ENCODE measurements around the gene MTREX.

Gene MTREX

GRCh38 chr5:55324815-55325418 lies 17.1 kb downstream of the MTREX start:
- peak; percentile 69 for DNase-seq (ENCODE audit: low spot score)

GRCh38 chr5:55325621-55326020 lies 17.8 kb downstream of the MTREX start:
- no peak for DNase-seq (ENCODE audit: low spot score)

DNA sequence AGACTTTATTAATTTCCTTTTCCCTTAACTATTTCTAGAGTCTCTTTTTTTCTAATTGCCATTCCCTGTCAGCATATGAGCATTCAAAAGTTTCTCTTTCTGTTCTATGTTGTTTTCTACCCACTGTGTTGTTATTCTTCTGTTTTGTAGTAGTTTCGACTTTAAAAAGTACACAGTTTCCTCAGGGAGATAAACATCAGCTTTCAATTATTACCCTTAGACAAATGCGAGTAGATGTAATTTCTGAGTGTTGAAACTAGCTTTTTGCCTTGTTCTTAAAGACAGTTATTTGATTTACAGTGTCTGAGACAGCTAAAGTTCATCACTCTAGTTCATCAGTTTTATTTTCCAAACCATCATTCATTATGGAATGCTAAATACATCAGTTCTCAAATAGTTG lies 19.5 kb downstream of the MTREX start:
- no peak for DNase-seq (ENCODE audit: low spot score)

DNA sequence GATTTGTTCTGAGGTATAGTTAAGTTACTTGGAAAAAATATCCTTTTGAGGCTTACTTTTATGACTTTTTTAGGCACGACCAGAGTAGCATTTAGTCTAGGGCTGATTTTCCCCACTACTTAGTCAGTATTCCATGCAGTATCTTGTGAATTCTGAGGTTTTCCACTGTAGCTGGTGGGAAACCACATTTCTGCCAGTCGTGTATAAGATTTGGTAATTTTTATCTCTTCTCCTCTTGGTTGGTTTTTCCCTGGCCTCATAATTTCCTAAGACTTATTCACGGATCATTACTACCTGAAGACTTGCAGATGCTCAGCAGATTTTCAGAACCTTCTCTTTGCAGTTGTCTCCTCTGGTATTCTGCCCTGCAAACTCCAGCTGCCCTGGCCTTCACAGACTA lies 23.5 kb downstream of the MTREX start:
- DNase-seq (ENCODE audit: low spot score): no peak

DNA sequence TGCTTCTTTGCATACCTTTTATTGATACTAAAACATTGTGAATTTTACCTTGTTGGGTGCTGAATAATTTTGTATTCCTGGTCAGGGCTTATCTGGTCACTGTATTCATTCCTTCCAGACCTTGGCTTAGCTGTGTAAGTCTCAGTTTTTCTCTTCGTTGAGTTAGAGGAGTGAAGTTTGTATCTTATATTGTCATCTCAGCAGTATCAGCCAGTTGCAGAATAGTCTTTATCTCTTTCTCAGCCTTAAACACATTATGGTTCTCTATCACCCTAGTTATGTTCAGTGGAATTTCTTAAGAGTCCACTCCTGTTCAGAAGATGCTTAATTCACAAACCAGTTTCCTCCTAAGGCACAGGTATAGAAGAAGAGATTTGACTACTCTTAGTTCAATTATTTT lies 25.2 kb downstream of the MTREX start:
- no peak for DNase-seq (ENCODE audit: low spot score)

GRCh38 chr5:55333811-55334210 lies 26.0 kb downstream of the MTREX start:
- DNase-seq (ENCODE audit: low spot score): no peak

- DNase-seq (ENCODE audit: low spot score): no peak
Measured at GRCh38 chr5:55338092-55338613, 30.4 kb downstream of the MTREX start.

DNA sequence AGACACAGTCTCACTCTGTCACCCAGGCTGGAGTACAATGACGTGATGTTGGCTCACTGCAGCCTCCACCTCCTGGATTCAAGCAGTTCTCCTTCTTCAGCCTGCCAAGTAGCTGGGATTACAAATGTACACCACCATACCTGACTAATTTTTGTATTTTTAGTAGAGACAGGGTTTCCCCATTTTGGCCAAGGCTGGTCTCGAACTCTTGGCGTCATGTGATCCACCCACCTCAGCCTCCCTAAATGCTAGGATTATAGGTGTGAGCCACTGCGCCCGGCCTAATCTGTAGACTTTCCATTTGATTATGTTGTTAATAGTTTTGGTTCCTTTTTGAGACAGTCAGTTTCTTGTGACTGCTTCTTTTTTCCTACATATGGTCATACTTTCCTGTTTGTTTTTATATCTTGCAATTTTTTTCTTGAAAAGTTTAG lies 31.0 kb downstream of the MTREX start:
- DNase-seq (ENCODE audit: low spot score): no peak

- no peak for DNase-seq (ENCODE audit: low spot score)
Measured at GRCh38 chr5:55343107-55343506, 35.3 kb downstream of the MTREX start.

GRCh38 chr5:55343609-55344008 lies 35.8 kb downstream of the MTREX start:
- DNase-seq (ENCODE audit: low spot score): no peak

- peak; percentile 54 for DNase-seq (ENCODE audit: low spot score)
Measured at GRCh38 chr5:55344392-55344992, 36.7 kb downstream of the MTREX start.

GRCh38 chr5:55345327-55345726 lies 37.5 kb downstream of the MTREX start:
- DNase-seq (ENCODE audit: low spot score): no peak

DNA sequence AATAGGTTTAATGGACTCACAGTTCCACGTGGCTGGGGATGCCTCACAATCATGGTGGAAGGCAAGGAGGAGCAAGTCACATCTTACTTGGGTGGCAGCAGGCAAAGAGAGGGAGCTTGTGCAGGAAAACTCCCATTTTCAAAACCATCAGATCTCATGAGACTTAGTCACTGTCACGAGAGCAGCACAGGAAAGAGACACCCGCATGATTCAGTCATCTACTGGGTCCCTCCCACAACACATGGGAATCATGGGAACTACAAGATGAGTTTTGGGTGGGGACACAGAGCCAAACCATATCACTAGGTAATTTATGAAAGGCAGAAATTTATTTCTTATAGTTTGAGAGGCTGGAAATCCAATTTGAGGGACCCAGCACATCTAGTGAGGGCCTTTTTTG lies 40.0 kb downstream of the MTREX start:
- DNase-seq (ENCODE audit: low spot score): peak; percentile 49

DNA sequence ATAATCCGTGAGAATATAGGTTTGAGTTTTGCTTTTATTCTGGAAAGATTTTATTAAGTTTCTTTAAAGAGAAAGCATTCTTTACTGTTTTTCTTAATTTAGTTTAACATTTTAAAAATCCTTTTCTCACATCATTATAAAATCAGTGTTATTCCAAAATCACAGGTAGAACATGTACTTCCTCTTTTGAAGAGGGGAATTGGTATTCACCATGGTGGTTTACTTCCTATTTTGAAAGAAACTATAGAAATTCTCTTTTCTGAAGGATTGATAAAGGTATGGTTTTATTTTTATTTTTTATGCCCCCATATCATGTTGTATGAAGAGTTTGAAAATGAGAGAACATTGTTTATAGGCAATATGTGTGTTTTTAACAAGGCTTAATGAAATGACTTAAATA lies 43.0 kb downstream of the MTREX start:
- no peak for DNase-seq (ENCODE audit: low spot score)

DNA sequence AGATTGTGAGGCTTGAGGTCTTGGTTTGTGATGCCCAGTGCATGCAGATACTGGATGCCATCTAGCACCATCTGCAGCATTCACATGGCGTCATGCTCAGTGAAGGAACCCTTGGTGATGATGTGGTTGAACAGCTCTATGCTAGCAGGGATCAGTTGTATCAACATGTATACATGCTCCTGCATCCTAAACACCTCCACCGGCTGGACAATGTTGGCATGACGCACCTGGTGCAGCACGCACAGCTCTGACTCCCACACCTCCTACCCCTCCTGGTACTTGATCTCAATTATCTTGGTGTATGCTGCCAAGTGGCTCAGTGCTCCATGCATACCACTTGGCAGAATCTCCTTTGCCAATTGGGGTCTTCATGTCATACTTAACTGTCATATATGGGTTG lies 49.1 kb downstream of the MTREX start:
- no peak for DNase-seq (ENCODE audit: low spot score)

DNA sequence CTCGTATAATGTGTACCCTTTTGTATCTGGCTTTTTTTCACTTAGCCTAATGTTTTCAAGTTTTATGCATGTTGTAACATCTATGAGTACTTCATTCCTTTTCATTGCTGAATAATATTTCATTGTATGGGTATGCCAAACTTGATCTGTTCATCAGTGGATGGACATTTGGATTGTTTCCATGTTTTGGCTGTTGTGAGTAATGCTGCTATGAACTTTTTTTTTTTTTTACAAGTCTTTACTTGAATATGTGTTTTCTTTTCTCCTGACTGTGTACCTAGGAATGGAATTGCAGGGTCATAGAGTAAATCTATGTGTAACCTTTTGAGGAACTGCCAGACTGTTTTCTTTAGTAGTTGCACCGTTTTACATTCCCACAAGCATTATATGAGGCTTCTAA lies 52.4 kb downstream of the MTREX start:
- DNase-seq (ENCODE audit: low spot score): peak; percentile 19

DNA sequence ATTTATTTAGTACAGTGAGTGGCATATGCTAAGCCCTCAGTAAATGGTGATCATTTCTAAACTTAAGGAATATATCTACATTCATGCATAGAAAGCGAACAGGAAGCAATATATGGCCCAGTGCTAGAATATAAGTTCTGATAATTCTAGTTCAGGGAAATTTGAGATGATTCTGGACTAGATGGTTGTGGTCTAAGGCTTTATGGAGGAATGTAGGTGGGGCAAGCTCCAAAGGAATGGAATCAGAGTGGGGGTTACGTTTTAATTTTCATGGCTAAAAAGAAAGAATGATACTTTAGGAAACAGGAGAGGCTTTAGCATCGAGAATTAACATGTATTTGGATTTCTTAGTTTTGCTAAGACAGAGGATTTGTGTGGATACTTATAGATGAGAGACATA lies 56.1 kb downstream of the MTREX start:
- no peak for DNase-seq (ENCODE audit: low spot score)

DNA sequence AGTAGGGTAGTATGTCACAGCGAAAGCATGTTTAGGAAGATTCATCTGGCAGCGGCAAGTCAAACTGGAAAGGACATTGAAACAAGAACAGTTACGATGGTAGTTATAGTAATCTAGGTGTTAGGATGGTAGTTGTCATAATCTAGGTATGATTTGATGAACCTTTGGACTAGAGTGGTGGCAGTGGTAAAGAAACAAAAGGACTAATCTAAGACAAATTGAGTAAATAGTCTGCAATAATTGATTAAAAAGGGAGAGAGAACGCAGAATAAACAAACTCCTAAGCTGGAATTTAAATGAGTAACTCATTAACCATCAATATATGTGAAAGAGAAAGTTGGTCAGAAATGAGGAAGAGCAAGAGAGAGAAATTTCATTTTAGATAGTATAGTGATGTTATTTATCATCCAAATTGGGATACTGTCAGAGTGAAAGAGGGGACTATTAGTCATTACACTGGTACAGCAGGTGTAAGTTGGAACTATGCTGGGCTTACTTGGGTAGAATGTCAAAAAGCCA lies 56.8 kb downstream of the MTREX start:
- no peak for DNase-seq (ENCODE audit: low spot score)

DNA sequence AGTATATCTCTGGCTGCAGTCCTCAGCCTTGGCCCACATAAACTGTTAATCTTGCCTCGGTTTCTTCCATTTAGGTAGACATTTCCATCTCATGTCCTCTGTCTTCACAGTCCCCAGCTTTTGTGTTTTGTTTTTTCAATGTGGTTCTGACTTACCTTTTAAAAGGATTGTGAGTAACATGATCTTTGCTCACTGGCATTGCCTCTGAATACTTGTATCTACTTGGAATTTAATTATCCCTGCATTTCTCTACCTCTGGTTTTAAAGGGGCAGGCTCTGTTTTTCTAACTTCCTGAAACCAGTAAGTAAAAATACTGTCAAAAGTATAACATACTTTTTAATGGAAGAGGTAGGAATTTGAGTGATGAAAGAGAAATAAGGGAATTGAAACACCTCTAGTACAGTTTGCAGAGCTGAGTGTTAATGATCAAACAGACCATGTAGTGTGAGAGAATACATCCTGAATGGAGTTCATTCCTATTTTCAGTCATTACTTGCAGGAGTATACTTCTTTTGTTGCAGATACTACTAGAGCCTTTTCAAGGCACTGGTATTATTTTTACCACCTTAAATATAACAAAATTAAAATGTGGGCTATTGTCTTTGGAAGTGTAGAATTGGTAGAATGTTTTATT lies 62.6 kb downstream of the MTREX start:
- no peak for DNase-seq (ENCODE audit: low spot score)

DNA sequence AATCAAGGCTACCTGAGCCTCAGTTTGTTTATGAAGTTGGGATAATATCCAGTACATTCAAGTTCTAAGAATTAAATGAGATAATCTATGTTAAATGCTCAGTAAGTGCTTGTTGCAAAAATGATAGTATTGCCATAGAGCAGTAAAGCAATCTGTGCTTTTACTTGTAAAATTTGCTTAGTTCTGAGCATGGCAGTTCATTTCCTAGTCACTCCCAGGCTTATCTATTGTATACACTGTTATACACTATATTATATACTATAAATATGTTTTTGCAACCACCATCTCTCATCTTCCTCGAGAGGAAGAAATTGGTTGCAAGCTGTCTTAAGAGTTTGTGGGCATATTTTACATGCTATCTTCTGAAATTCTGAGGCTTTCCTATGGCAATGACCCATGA lies 63.4 kb downstream of the MTREX start:
- no peak for DNase-seq (ENCODE audit: low spot score)

DNA sequence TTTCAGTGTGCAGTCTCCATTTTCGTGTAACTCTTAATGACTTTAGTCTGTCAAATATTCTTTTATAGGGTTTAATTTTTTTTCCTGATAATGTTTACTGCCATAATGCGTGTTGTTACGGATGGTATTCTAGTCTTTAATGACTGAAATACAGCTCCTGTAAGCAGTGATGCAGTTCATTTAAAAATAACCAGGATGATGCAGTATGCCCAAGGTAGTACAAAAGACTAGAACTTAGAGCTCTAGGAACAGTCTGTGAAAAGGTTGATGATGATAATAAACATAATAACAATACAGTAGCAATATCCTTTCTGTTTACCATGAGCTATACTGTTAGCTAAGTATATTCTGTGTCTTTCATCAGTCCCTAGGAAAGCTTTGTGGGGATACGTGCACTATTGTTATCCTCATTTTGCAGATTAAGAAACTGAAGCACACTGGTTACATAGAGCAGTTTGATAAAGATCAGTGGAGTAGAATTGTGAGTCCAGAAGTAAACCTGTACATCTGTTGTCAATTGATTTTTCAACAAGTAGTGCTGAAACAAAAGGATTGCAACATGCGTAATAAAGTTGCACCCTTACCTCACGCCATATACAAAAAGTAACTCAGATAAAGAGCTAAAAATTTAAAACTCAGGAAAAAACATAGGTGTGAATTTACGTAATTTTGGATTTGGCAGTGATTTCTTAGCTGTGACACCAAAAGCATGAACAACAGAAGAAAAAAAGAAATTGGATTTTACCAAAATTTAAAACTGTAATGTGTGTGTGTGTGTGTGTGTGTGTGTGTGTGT lies 64.5 kb downstream of the MTREX start:
- DNase-seq (ENCODE audit: low spot score): no peak

GRCh38 chr5:55377810-55378209 lies 70.0 kb downstream of the MTREX start:
- no peak for DNase-seq (ENCODE audit: low spot score)

- no peak for DNase-seq (ENCODE audit: low spot score)
Measured at GRCh38 chr5:55383254-55383653, 75.5 kb downstream of the MTREX start.

Data from RKO (cell line).